GM12878 (cell line): ENCODE results near the gene ZMAT1. TPM values are rescaled to one million over a fixed set of nuclear protein-coding genes. Genes with fewer than 3 reads are reported as not detected.

Experiments
- ATAC-seq: fragments of 200-7000 bp; cut with Tn5 transposase; 3 replicates; pipeline ENCODE4 v1.9.1; 2020; ENCODE audit warnings: mild to moderate bottlenecking, moderate library complexity
- BruUV-seq: library from RNA; stranded (reverse); fragments of 400-500 nt; replicated peaks from 2 replicates; lab custom pipeline; 2021; lab: Mats Ljungman, UMichigan
- CTCF ChIA-PET: fragments of 300-600 bp; sonication (Branson Sonifier 250); formaldehyde crosslinking; extraction: SDS; loops from one replicate; lab custom pipeline; 2021; ENCODE audit warnings: inconsistent platforms; lab: Yijun Ruan, JAX
- POLR2A ChIA-PET: fragments of 350-600 bp; formaldehyde crosslinking; extraction: SDS; loops from one replicate; lab custom pipeline; 2021; ENCODE audit warnings: inconsistent platforms; lab: Charles Lee
- RAD21 ChIA-PET: fragments of 300-600 bp; sonication (Branson Sonifier 250); formaldehyde crosslinking; loops from one replicate; lab custom pipeline; 2023; ENCODE audit warnings: antibody characterized with exemption; ENCODE audit not compliant: unreplicated experiment; lab: Charles Lee
- SMC1A ChIA-PET: fragments of 300-600 bp; sonication (Branson Sonifier 250); formaldehyde crosslinking; loops from one replicate; lab custom pipeline; 2023; ENCODE audit not compliant: unreplicated experiment, uncharacterized antibody; lab: Charles Lee
- DNase-seq: peaks from one replicate; pipeline ENCODE4 v3.0.0-alpha.2; 2011; ENCODE audit warnings: low read depth, low spot score
- FAIRE-seq: peaks from 3 replicates; lab custom pipeline; 2011; peaks lifted over from hg19 to GRCh38; lab: Jason Lieb, UNC
- H2AFZ ChIP-seq: 2 replicates; pipeline ENCODE4 v1.6.0; 2011; ENCODE audit warnings: low read depth, low read length, control low read depth; ENCODE audit not compliant: control insufficient read depth
- H3K27ac ChIP-seq: 2 replicates; pipeline ENCODE4 v1.5.1; 2011; ENCODE audit warnings: control low read depth; ENCODE audit not compliant: control insufficient read depth, insufficient read depth
- H3K27me3 ChIP-seq, 2 experiments: replicated peaks in 1 of 2; 2 replicates each; pipeline versions ENCODE4 v1.6.0 to v1.6.1; 2011; ENCODE audit warnings: low read length in 1 of 2; ENCODE audit not compliant: control insufficient read depth in 2 of 2, insufficient read depth in 2 of 2
- H3K36me3 ChIP-seq, 2 experiments: 2 replicates each; pipeline ENCODE4 v1.5.1; 2011; ENCODE audit warnings: low read length in 1 of 2; ENCODE audit not compliant: control insufficient read depth in 2 of 2, insufficient read depth in 2 of 2
- H3K4me1 ChIP-seq: 2 replicates; pipeline ENCODE4 v1.6.1; 2011; ENCODE audit warnings: mild to moderate bottlenecking, low read length, moderate library complexity, mixed read lengths; ENCODE audit not compliant: control insufficient read depth, insufficient read depth
- H3K4me2 ChIP-seq: 2 replicates; pipeline ENCODE4 v1.6.0; 2011; ENCODE audit warnings: control low read depth; ENCODE audit not compliant: control insufficient read depth, insufficient read depth
- H3K4me3 ChIP-seq: fragments of 200-600 bp; sonication (generic); 2 replicates; pipeline ENCODE4 v1.5.1; 2016
- H3K79me2 ChIP-seq: 2 replicates; pipeline ENCODE4 v1.6.0; 2011; ENCODE audit warnings: low read length; ENCODE audit not compliant: control insufficient read depth, insufficient read depth
- H3K9ac ChIP-seq: 2 replicates; pipeline ENCODE4 v1.8.0; 2011; ENCODE audit warnings: low read length, control low read depth, mixed read lengths; ENCODE audit not compliant: control insufficient read depth, insufficient read depth
- H3K9me3 ChIP-seq: replicated peaks from 3 replicates; pipeline ENCODE4 v1.5.1; 2011; ENCODE audit warnings: mild to moderate bottlenecking, low read length; ENCODE audit not compliant: control insufficient read depth, insufficient read depth
- H4K20me1 ChIP-seq: 2 replicates; pipeline ENCODE4 v1.6.0; 2011; ENCODE audit not compliant: control insufficient read depth, insufficient read depth
- PAX5 ChIP-seq: IDR thresholded peaks from 2 replicates; pipeline ENCODE4 v1.6.1; 2011; ENCODE audit warnings: low read depth, low read length, borderline replicate concordance
- ZBED1 ChIP-seq: IDR thresholded peaks from 2 replicates; pipeline ENCODE4 v1.6.1; 2016; ENCODE audit warnings: borderline replicate concordance
- WGBS: methylation state at CpG from one replicate; pipeline ENCODE4 v1.1.6; 2016; ENCODE audit warnings: low lambda C conversion rate; ENCODE audit not compliant: insufficient replicate concordance, insufficient coverage; ENCODE audit errors: missing lambda C conversion rate; 5-methylcytosine and 5-hydroxymethylcytosine counted together
- in situ Hi-C: fragments of 300-500 bp; cut with MboI; formaldehyde crosslinking; loops from 9 replicates; pipeline ENCODE4 v1.14.3; 2018; ENCODE audit warnings: mixed read lengths
- intact Hi-C: fragments of 100-400 bp; cut with micrococcal nuclease; formaldehyde crosslinking; loops from one replicate; pipeline ENCODE4 v1.14.2; 2022; ENCODE audit not compliant: unreplicated experiment
- polyA plus RNA-seq, 11 experiments: library from polyadenylated mRNA; depleted of rRNA in 4 of 11; unstranded in 6 of 11; stranded (reverse) in 5 of 11; fragments of >200 nt; fragmentation: Nextera tagmentation in 4 of 11; fragmentation: Illumina TruSeq in 1 of 11; extraction: Ambion mirVana in 4 of 11; extraction: Trizol in 1 of 11; gene quantifications; 1 replicate in 1 of 11; 2 replicates in 10 of 11; pipeline versions ENCODE4 v1.2.1 to v1.2.3, GENCODE V29; 2011 to 2016; ENCODE audit warnings: inconsistent platforms in 2 of 11, missing spikeins in 2 of 11, low read depth in 1 of 11
- total RNA-seq, 4 experiments: library from RNA; depleted of rRNA in 3 of 4; stranded (reverse); fragments of >200 nt in 3 of 4; fragmentation: Illumina TruSeq in 1 of 4; extraction: Trizol in 1 of 4; gene quantifications; 2 replicates each; pipeline versions ENCODE4 v1.2.1 to v1.2.3, GENCODE V29; 2013 to 2021
- TF ChIP-seq, protein P1 (sequence below): fragments of 450-650 bp; IDR thresholded peaks from 2 replicates; pipeline ENCODE4 v1.6.1; 2017; ENCODE audit warnings: borderline replicate concordance
- TF ChIP-seq, protein P2 (sequence below): fragments of 450-650 bp; IDR thresholded peaks from 2 replicates; pipeline ENCODE4 v1.6.1; 2017; ENCODE audit warnings: mild to moderate bottlenecking, moderate library complexity

ZMAT1 gene
- total and polyA plus RNA-seq, 10 of the 15 experiments (the other 5 are each of a cell fraction or from before 2014, with no cell fraction given) = 0.07 to 2.9 (median 1.1) TPM

- CTCF ChIA-PET = no interaction called here
- FAIRE-seq = no peak
- H3K27me3 ChIP-seq = no peaks in the 10 kb centered on the region
Measured at GRCh38 chrX:101906136-101906796, 25.6 kb downstream of the ZMAT1 start.

More at GRCh38 chrX:101906136-101906796, 25.6 kb downstream of the ZMAT1 start:
- H3K36me3 ChIP-seq = no peaks in the 10 kb centered on the region
- no peak for DNase-seq
- WGBS = 22% methylated on average over 5 of the region's 5 CpGs
- H3K79me2 ChIP-seq = no peaks in the 10 kb centered on the region
- in situ Hi-C loops = no loop called here
- intact Hi-C loops = no loop called here
- POLR2A ChIA-PET = no interaction called here
- BruUV-seq = no TSS peak
- H3K4me3 ChIP-seq = no peak overlapping the region
- H3K9me3 ChIP-seq = peaks cover 3% of the 10 kb centered on the region; the same call in 1 of the 3 replicates
- TF ChIP-seq, protein P1, sequence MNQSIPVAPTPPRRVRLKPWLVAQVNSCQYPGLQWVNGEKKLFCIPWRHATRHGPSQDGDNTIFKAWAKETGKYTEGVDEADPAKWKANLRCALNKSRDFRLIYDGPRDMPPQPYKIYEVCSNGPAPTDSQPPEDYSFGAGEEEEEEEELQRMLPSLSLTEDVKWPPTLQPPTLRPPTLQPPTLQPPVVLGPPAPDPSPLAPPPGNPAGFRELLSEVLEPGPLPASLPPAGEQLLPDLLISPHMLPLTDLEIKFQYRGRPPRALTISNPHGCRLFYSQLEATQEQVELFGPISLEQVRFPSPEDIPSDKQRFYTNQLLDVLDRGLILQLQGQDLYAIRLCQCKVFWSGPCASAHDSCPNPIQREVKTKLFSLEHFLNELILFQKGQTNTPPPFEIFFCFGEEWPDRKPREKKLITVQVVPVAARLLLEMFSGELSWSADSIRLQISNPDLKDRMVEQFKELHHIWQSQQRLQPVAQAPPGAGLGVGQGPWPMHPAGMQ = no peak
- TF ChIP-seq, protein P2, sequence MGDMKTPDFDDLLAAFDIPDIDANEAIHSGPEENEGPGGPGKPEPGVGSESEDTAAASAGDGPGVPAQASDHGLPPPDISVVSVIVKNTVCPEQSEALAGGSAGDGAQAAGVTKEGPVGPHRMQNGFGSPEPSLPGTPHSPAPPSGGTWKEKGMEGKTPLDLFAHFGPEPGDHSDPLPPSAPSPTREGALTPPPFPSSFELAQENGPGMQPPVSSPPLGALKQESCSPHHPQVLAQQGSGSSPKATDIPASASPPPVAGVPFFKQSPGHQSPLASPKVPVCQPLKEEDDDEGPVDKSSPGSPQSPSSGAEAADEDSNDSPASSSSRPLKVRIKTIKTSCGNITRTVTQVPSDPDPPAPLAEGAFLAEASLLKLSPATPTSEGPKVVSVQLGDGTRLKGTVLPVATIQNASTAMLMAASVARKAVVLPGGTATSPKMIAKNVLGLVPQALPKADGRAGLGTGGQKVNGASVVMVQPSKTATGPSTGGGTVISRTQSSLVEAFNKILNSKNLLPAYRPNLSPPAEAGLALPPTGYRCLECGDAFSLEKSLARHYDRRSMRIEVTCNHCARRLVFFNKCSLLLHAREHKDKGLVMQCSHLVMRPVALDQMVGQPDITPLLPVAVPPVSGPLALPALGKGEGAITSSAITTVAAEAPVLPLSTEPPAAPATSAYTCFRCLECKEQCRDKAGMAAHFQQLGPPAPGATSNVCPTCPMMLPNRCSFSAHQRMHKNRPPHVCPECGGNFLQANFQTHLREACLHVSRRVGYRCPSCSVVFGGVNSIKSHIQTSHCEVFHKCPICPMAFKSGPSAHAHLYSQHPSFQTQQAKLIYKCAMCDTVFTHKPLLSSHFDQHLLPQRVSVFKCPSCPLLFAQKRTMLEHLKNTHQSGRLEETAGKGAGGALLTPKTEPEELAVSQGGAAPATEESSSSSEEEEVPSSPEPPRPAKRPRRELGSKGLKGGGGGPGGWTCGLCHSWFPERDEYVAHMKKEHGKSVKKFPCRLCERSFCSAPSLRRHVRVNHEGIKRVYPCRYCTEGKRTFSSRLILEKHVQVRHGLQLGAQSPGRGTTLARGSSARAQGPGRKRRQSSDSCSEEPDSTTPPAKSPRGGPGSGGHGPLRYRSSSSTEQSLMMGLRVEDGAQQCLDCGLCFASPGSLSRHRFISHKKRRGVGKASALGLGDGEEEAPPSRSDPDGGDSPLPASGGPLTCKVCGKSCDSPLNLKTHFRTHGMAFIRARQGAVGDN = no peak
- TF ChIP-seq ZBED1 (no peak), PAX5 (no peak)
- TF ChIP-seq, all 136 proteins: peak for 0
- Histone ChIP-seq H3K4me1 (no peaks in the 10 kb centered on the region), H3K4me2 (no peak overlapping the region), H2AFZ (no peak overlapping the region), H4K20me1 (no peaks in the 10 kb centered on the region), H3K27ac (no peak overlapping the region), H3K9ac (no peak overlapping the region)
- no peak for ATAC-seq
- ChIA-PET RAD21 (no interaction called here), SMC1A (no interaction called here)
